ENCODE measurements around the gene PSMF1. TPM values are rescaled to one million over a fixed set of nuclear protein-coding genes. Genes with fewer than 3 reads are reported as not detected.

Gene PSMF1
- total and polyA plus RNA-seq, 2 of the 13 experiments (the other 11 are each of a cell fraction or from before 2014, with no cell fraction given): 82.5 to 86.0 TPM

DNA sequence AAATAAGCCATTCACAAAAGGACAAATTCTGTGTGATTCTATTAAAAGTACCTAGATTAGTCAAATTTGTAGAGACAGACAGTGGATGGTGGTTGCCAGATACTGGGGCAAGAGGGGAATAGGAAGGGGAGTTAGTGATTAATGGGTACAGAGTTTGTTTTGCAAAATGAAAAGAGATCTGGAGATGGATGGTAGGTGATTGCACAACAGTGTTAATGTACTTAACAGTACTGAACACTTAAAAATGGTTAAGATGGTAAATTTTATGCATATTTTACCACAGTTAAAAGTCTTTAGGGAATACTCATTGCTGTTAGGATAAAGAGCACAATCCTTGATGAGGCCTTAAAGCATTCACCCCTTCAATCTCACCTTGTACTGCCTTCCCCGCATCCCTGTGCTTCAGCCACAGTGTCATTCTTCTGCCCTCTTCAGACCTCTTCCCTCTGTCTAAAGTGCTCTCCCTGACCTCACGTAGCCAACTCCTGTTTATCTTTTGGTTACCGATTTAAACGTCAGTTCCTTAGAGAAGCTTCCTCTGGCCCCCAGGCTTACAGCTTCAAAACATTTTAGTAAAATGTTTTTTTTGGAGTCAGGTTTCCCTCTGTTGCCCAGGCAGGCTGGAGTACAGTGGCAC is 11.8 kb downstream of the PSMF1 start (continued):
- TF ChIP-seq CREB3 (CRISPR knock-in tag; IDR thresholded peaks at IDR 0.05): no peak
- TF ChIP-seq MTA1 (CRISPR knock-in tag; IDR thresholded peaks at IDR 0.05; ENCODE audit: borderline replicate concordance): no peak
- no peak for TF ChIP-seq XBP1 (CRISPR knock-in tag; IDR thresholded peaks at IDR 0.05)
- TF ChIP-seq ZC3H13 (CRISPR knock-in tag; IDR thresholded peaks at IDR 0.05): no peak
- no peak for TF ChIP-seq TERF1 (CRISPR knock-in tag; IDR thresholded peaks at IDR 0.05)
- no peak for TF ChIP-seq ZFP82 (CRISPR knock-in tag; IDR thresholded peaks at IDR 0.05; ENCODE audit: borderline replicate concordance)
- no peak for TF ChIP-seq JUNB (CRISPR knock-in tag; IDR thresholded peaks at IDR 0.05; ENCODE audit: borderline replicate concordance)
- TF ChIP-seq ZNF317 (CRISPR knock-in tag; IDR thresholded peaks at IDR 0.05): no peak

DNA sequence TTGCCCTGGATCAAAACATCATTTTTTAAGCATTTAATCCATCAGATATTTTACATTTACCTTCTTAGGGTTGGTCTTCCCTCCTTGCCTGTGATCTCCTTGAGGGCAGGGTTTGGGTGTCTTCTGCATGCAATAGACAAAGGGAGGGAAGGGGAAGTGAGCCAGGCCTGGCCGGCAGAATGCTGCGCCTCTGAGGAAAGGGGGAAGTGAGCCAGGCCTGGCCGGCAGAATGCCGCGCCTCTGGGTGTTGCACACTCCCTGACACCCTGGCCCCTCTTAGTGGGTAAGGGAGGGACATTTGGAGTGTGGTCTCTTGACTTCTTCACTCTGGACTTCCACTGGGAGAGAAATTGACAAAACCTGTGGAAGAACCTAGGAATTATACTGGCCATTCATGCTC is 12.4 kb downstream of the PSMF1 start:
- WGBS (ENCODE audit: low lambda C conversion rate): 96% methylated on average over 5 of the region's 5 CpGs
- DNase-seq (ENCODE audit: low spot score) (no peak), FAIRE-seq (no peak), ATAC-seq (no peak)
- Histone ChIP-seq H3K4me1 (ENCODE audit: insufficient read depth, low read length) (no peaks in the 10 kb centered on the region), H4K20me1 (ENCODE audit: insufficient read depth, low read length) (no peaks in the 10 kb centered on the region), H3K27ac (ENCODE audit: extremely low read length, insufficient read depth, low read length) (no peak overlapping the region), H3K4me3 (replicated peaks in 1 of 3; ENCODE audit: insufficient read depth in 1 of 3, low read depth in 2 of 3, low read length in 3 of 3) (no peak overlapping the region), H3K9me3 (ENCODE audit: low read length) (peaks cover 15% of the 10 kb centered on the region; the same call in 1 of the 2 replicates), H3K27me3 (ENCODE audit: control insufficient read depth in 1 of 2, insufficient read depth in 2 of 2, low read length in 2 of 2) (no peaks in the 10 kb centered on the region), H2AFZ (ENCODE audit: low read length) (no peak overlapping the region), H3K4me2 (ENCODE audit: low read depth, low read length) (no peak overlapping the region), H3K9ac (ENCODE audit: insufficient read depth, low read depth, low read length) (no peak overlapping the region), H3K79me2 (ENCODE audit: insufficient read depth, low read length) (peaks cover 35% of the 10 kb centered on the region), H3K36me3 (replicated peaks in 1 of 2; ENCODE audit: control insufficient read depth in 1 of 2, insufficient read depth in 2 of 2, low read length in 2 of 2) (peaks cover 53 to 91% of the 10 kb centered on the region in 2 experiments)
- intact Hi-C loops (cut with micrococcal nuclease; ENCODE audit: unreplicated experiment) (no loop called here), in situ Hi-C loops (cut with HindIII; ENCODE audit: extremely low pct_ligation_motif_present, low pct_unique_long_range_greater_than_20kb) (no loop called here)
- ChIA-PET CTCF (ENCODE audit: low intra/inter-chr PET ratio, low total read pairs) (no interaction called here), POLR2A (no interaction called here)
- no TSS peak for BruUV-seq (replicated peaks)
- TF ChIP-seq ZSCAN12 (CRISPR knock-in tag; IDR thresholded peaks at IDR 0.05) (no peak), PHF21A (CRISPR knock-in tag; IDR thresholded peaks at IDR 0.05) (no peak), HNRNPLL (IDR thresholded peaks at IDR 0.05; ENCODE audit: low read depth, low read length, poor library complexity, severe bottlenecking) (no peak), FOXA1 (IDR thresholded peaks at IDR 0.05) (no peak), FOXA1 (CRISPR knock-in tag; IDR thresholded peaks at IDR 0.05) (no peak), TARDBP (CRISPR knock-in tag; IDR thresholded peaks at IDR 0.05) (no peak), MATR3 (CRISPR knock-in tag; IDR thresholded peaks at IDR 0.05) (no peak), CREB3 (CRISPR knock-in tag; IDR thresholded peaks at IDR 0.05) (no peak), ZNF780A (CRISPR knock-in tag; IDR thresholded peaks at IDR 0.05) (no peak)
- TF ChIP-seq, protein P1, sequence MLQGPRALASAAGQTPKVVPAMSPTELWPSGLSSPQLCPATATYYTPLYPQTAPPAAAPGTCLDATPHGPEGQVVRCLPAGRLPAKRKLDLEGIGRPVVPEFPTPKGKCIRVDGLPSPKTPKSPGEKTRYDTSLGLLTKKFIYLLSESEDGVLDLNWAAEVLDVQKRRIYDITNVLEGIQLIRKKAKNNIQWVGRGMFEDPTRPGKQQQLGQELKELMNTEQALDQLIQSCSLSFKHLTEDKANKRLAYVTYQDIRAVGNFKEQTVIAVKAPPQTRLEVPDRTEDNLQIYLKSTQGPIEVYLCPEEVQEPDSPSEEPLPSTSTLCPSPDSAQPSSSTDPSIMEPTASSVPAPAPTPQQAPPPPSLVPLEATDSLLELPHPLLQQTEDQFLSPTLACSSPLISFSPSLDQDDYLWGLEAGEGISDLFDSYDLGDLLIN (CRISPR knock-in tag; IDR thresholded peaks at IDR 0.05; ENCODE audit: borderline replicate concordance): no peak
